ENCODE measurements around the gene CHAT.

The CHAT gene

GRCh38 chr10:49707585-49707984 lies 93.7 kb downstream of the CHAT start:
- Histone ChIP-seq H3K9me3 (ENCODE audit: control insufficient read depth, low read depth, low read length) (peaks cover 3% of the 10 kb centered on the region), H3K27ac (ENCODE audit: low read length) (no peak overlapping the region), H3K4me1 (ENCODE audit: control insufficient read depth, low read depth, low read length) (no peaks in the 10 kb centered on the region), H3K36me3 (ENCODE audit: control insufficient read depth, low read depth, low read length) (no peaks in the 10 kb centered on the region), H3K27me3 (ENCODE audit: control insufficient read depth, insufficient read depth, low read length) (no peaks in the 10 kb centered on the region), H3K9ac (ENCODE audit: low read length) (no peak overlapping the region), H3K4me3 (ENCODE audit: low read length) (no peak overlapping the region)

- H3K27ac ChIP-seq (ENCODE audit: low read length): no peak overlapping the region
- no peak overlapping the region for H3K9ac ChIP-seq (ENCODE audit: low read length)
- no peaks in the 10 kb centered on the region for H3K27me3 ChIP-seq (ENCODE audit: control insufficient read depth, insufficient read depth, low read length)
- H3K4me3 ChIP-seq (ENCODE audit: low read length): no peak overlapping the region
- H3K9me3 ChIP-seq (ENCODE audit: control insufficient read depth, low read depth, low read length): peaks cover 9% of the 10 kb centered on the region
- H3K36me3 ChIP-seq (ENCODE audit: control insufficient read depth, low read depth, low read length): no peaks in the 10 kb centered on the region
- no peaks in the 10 kb centered on the region for H3K4me1 ChIP-seq (ENCODE audit: control insufficient read depth, low read depth, low read length)
Observed at GRCh38 chr10:49709934-49710333, 96.1 kb downstream of the CHAT start.

GRCh38 chr10:49710966-49711365 lies 97.1 kb downstream of the CHAT start:
- H3K4me1 ChIP-seq (ENCODE audit: control insufficient read depth, low read depth, low read length): no peaks in the 10 kb centered on the region
- H3K9ac ChIP-seq (ENCODE audit: low read length): no peak overlapping the region
- H3K27me3 ChIP-seq (ENCODE audit: control insufficient read depth, insufficient read depth, low read length): no peaks in the 10 kb centered on the region
- H3K9me3 ChIP-seq (ENCODE audit: control insufficient read depth, low read depth, low read length): peaks cover 7% of the 10 kb centered on the region
- H3K36me3 ChIP-seq (ENCODE audit: control insufficient read depth, low read depth, low read length): no peaks in the 10 kb centered on the region
- no peak overlapping the region for H3K4me3 ChIP-seq (ENCODE audit: low read length)
- H3K27ac ChIP-seq (ENCODE audit: low read length): no peak overlapping the region

- no peak overlapping the region for H3K9ac ChIP-seq (ENCODE audit: low read length)
- no peaks in the 10 kb centered on the region for H3K27me3 ChIP-seq (ENCODE audit: control insufficient read depth, insufficient read depth, low read length)
- H3K27ac ChIP-seq (ENCODE audit: low read length): no peak overlapping the region
Observed at GRCh38 chr10:49711481-49711880, 97.6 kb downstream of the CHAT start.

DNA sequence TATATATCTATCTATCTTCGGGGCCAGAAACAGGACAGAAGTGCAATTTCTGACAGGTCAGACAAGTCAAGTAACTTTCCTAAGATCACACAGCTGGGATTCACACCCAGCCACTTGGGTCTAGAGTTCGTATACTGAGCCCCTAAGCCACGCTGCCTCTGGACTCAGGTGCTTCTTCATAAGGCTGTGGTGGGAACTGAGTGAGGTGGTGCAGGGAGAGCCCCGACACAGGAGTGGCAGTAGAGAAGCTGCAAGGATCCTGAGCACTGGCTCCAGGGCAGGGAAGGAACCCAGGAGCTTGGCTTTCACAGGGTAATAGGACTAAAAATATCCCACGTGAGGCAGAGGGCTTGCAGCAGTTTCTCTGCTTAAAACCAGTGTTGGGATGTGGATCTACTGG lies 99.4 kb downstream of the CHAT start:
- no peaks in the 10 kb centered on the region for H3K27me3 ChIP-seq (ENCODE audit: control insufficient read depth, insufficient read depth, low read length)

More at GRCh38 chr10:49711481-49711880, 97.6 kb downstream of the CHAT start:
- Histone ChIP-seq H3K4me1 (ENCODE audit: control insufficient read depth, low read depth, low read length) (no peaks in the 10 kb centered on the region), H3K4me3 (ENCODE audit: low read length) (no peak overlapping the region), H3K36me3 (ENCODE audit: control insufficient read depth, low read depth, low read length) (no peaks in the 10 kb centered on the region), H3K9me3 (ENCODE audit: control insufficient read depth, low read depth, low read length) (peaks cover 7% of the 10 kb centered on the region)

More for the DNA sequence above, 99.4 kb downstream of the CHAT start:
- Histone ChIP-seq H3K36me3 (ENCODE audit: control insufficient read depth, low read depth, low read length) (no peaks in the 10 kb centered on the region), H3K4me3 (ENCODE audit: low read length) (no peak overlapping the region), H3K9ac (ENCODE audit: low read length) (no peak overlapping the region), H3K27ac (ENCODE audit: low read length) (no peak overlapping the region), H3K4me1 (ENCODE audit: control insufficient read depth, low read depth, low read length) (no peaks in the 10 kb centered on the region), H3K9me3 (ENCODE audit: control insufficient read depth, low read depth, low read length) (peaks cover 7% of the 10 kb centered on the region)
